GM19239 (cell line): ENCODE measurements around the gene GRIN2A.

Source experiments
- DNase-seq: peaks from one replicate; pipeline ENCODE4 v3.0.0; 2011; ENCODE audit warnings: low spot score; ENCODE audit not compliant: insufficient read length
- FAIRE-seq: peaks from 2 replicates; lab custom pipeline; 2011; peaks lifted over from hg19 to GRCh38; lab: Jason Lieb, UNC

GRIN2A gene

GRCh38 chr16:10141671-10142070 lies 40.6 kb downstream of the GRIN2A start:
- FAIRE-seq (no peak), DNase-seq (no peak)

- DNase-seq: no peak
- no peak for FAIRE-seq
These were observed 43.3 kb downstream of the GRIN2A start for GRCh38 chr16:10138881-10139280.

- FAIRE-seq: no peak
These were observed 44.9 kb downstream of the GRIN2A start for GRCh38 chr16:10137341-10137740.

GRCh38 chr16:10136916-10137315 lies 45.3 kb downstream of the GRIN2A start:
- no peak for FAIRE-seq

More at GRCh38 chr16:10137341-10137740, 44.9 kb downstream of the GRIN2A start:
- no peak for DNase-seq

GRCh38 chr16:10130538-10130937 lies 51.7 kb downstream of the GRIN2A start:
- no peak for FAIRE-seq

More at GRCh38 chr16:10136916-10137315, 45.3 kb downstream of the GRIN2A start:
- DNase-seq: no peak

GRCh38 chr16:10128397-10129258 lies 53.6 kb downstream of the GRIN2A start:
- no peak for FAIRE-seq
- DNase-seq: no peak

More at GRCh38 chr16:10130538-10130937, 51.7 kb downstream of the GRIN2A start:
- no peak for DNase-seq

- FAIRE-seq (no peak), DNase-seq (no peak)
These were observed 55.5 kb downstream of the GRIN2A start for GRCh38 chr16:10126686-10127085.

- FAIRE-seq: no peak
- DNase-seq: no peak
These were observed 59.1 kb downstream of the GRIN2A start for GRCh38 chr16:10123141-10123540.

GRCh38 chr16:10122546-10122945 lies 59.7 kb downstream of the GRIN2A start:
- FAIRE-seq (no peak), DNase-seq (no peak)

GRCh38 chr16:10121897-10122425 lies 60.3 kb downstream of the GRIN2A start:
- FAIRE-seq (no peak), DNase-seq (no peak)

GRCh38 chr16:10121491-10121890 lies 60.7 kb downstream of the GRIN2A start:
- FAIRE-seq (no peak), DNase-seq (no peak)

GRCh38 chr16:10120953-10121352 lies 61.3 kb downstream of the GRIN2A start:
- DNase-seq: no peak
- no peak for FAIRE-seq

- FAIRE-seq (no peak), DNase-seq (no peak)
These were observed 67.8 kb downstream of the GRIN2A start for GRCh38 chr16:10114409-10114808.

GRCh38 chr16:10113248-10113647 lies 69.0 kb downstream of the GRIN2A start:
- DNase-seq (no peak), FAIRE-seq (no peak)

GRCh38 chr16:10112021-10112420 lies 70.2 kb downstream of the GRIN2A start:
- FAIRE-seq (no peak), DNase-seq (no peak)

- no peak for FAIRE-seq
- DNase-seq: no peak
These were observed 71.0 kb downstream of the GRIN2A start for GRCh38 chr16:10111156-10111761.

- DNase-seq: no peak
- FAIRE-seq: no peak
These were observed 71.7 kb downstream of the GRIN2A start for GRCh38 chr16:10110552-10110951.

GRCh38 chr16:10107081-10107480 lies 75.1 kb downstream of the GRIN2A start:
- DNase-seq (no peak), FAIRE-seq (no peak)

GRCh38 chr16:10103700-10104099 lies 78.5 kb downstream of the GRIN2A start:
- FAIRE-seq: no peak
- no peak for DNase-seq

- DNase-seq (no peak), FAIRE-seq (no peak)
These were observed 79.1 kb downstream of the GRIN2A start for GRCh38 chr16:10103118-10103517.

- DNase-seq (no peak), FAIRE-seq (no peak)
These were observed 81.4 kb downstream of the GRIN2A start for GRCh38 chr16:10100829-10101228.
